Activated CD4-positive, alpha-beta T cell treated with anti-CD3 and anti-CD28 coated beads for 36 hours (primary cell): ENCODE results near the gene NLE1. TPM values are rescaled to one million over a fixed set of nuclear protein-coding genes. Genes with fewer than 3 reads are reported as not detected.

ENCODE experiments used
- ATAC-seq: fragments of 200-7000 bp; cut with Tn5 transposase; one replicate; pipeline ENCODE4 v1.10.0; 2021; ENCODE audit warnings: mild to moderate bottlenecking, moderate library complexity
- CTCF ChIA-PET: fragments of 350-600 bp; sonication (Branson Sonifier 250); formaldehyde crosslinking; loops from one replicate; lab custom pipeline; 2021; ENCODE audit warnings: antibody characterized with exemption; lab: Charles Lee
- POLR2A ChIA-PET: fragments of 350-600 bp; sonication (Branson Sonifier 250); formaldehyde crosslinking; loops from one replicate; lab custom pipeline; 2021; ENCODE audit warnings: antibody characterized with exemption, inconsistent platforms; lab: Charles Lee
- DNase-seq: peaks from one replicate; pipeline ENCODE4 v3.0.0-alpha.2; 2020
- H3K27ac Mint-ChIP-seq: one replicate; pipeline ENCODE4 v1.8.0; 2021; ENCODE audit warnings: mixed read lengths
- H3K27me3 Mint-ChIP-seq: one replicate; pipeline ENCODE4 v1.8.0; 2021; ENCODE audit warnings: mixed read lengths
- H3K36me3 Mint-ChIP-seq: one replicate; pipeline ENCODE4 v1.8.0; 2021; ENCODE audit warnings: low read depth, mixed read lengths
- H3K4me1 Mint-ChIP-seq: one replicate; pipeline ENCODE4 v1.8.0; 2021; ENCODE audit warnings: mixed read lengths
- H3K4me3 Mint-ChIP-seq: one replicate; pipeline ENCODE4 v1.8.0; 2021; ENCODE audit warnings: mild to moderate bottlenecking, moderate library complexity, mixed read lengths
- H3K9me3 Mint-ChIP-seq: one replicate; pipeline ENCODE4 v1.8.0; 2021; ENCODE audit warnings: low read depth, mixed read lengths
- intact Hi-C, 2 experiments: fragments of 100-400 bp; cut with DNase I in 1 of 2; cut with micrococcal nuclease in 1 of 2; formaldehyde crosslinking; loops; one replicate each; pipeline versions ENCODE4 v1.14.2 to v1.15.1; 2022 to 2024; cut with DNase I, micrococcal nuclease
- total RNA-seq, 2 experiments: library from RNA; stranded (reverse); gene quantifications; one replicate each; pipeline ENCODE4 v1.2.3, GENCODE V29; 2021

Gene NLE1
- total RNA-seq, 2 experiments from 2014 or later = 38.1 to 40.6 TPM

DNA sequence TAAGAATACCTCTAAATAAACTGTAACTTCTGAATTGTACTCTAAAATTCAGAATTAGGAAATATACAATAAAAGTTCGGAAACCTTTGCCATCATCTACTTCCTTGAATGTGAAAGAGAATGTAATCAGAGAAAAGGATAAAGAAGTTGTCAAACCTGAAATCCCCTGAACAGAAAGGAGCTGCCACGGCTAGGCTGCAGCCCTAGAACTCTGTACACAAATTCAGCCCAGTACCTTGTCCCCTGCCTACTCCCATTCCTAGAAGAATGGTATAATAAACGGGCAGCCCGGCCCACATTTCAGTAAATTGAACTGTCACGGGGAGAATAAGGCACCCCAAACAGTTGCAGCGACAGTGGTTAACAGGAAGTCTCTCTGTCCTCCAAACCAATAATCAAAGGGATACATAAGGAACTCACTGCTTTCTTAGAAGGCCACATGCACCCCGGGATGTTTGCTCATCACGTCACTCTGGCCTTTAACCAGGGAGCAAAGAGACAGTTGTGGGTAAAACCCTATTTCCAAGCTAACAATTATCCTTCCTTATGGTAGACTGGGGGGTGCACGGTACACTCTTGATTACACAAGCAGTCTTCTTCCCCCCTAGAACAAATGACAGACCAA lies 54.3 kb downstream of the NLE1 start:
- Mint-ChIP-seq H3K36me3 (peaks cover 2% of the 10 kb centered on the region), H3K27me3 (no peaks in the 10 kb centered on the region), H3K4me3 (peak overlapping the region; percentile 89), H3K9me3 (no peaks in the 10 kb centered on the region), H3K4me1 (peaks cover 64% of the 10 kb centered on the region), H3K27ac (peak overlapping the region; percentile 90)
- peak; percentile 55 for DNase-seq
- ATAC-seq = no peak
- POLR2A ChIA-PET = interaction anchor here (0.6 to 0.8 kb wide), 2 partner anchors 41 to 124 kb away, joined by 5 to 13 read pairs; no protein-coding TSS in a partner anchor
- intact Hi-C loops = loop anchor here (1.0 to 5.0 kb wide), 5 partner anchors 13 to 489 kb away; partner anchors contain the start of genes CCT6B (in 1 of the 2), PEX12 (in 1 of the 2) and ZNF830 (in 1 of the 2)
- CTCF ChIA-PET = interaction anchor here (0.7 to 4.0 kb wide), 10 partner anchors 10 to 89 kb away, joined by 3 to 21 read pairs (median 4); partner anchors contain the start of gene RFFL

DNA sequence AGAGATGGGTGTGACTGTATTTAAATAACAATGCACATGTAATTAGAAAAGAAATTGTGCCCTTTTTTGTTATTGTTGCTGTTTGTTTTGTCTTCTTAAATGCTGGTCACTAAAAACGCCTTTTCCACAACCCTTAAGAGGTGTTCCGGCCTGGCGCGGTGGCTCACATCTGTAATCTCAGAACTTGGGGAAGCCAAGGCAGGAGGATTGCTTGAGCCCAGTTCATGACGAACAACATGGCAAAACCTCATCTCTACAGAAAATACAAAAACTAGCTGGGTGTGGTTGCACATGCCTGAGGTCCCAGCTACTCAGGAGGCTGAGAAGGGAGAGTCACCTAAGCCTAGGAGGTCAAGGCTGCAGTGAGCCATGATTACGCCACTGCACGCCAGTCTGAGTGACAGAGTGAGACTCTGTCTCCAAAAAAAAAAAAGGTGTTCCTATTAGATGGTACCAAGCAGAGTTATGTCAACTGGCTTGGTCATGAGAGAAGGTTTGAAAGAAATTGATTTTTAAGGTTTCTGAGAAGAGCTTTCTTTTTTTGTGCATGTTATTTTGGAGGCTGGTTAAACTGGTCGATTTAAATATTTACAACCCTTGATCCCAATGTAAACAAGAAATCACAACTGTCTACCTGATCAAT lies 55.1 kb downstream of the NLE1 start:
- DNase-seq (peak; percentile 30), ATAC-seq (no peak)
- intact Hi-C loops = loop anchor here in 1 of 2 experiments (5.0 kb wide), 1 partner anchor 490 kb away; the partner anchor contains the start of gene PEX12
- H3K27ac Mint-ChIP-seq = peak overlapping the region; percentile 90
- H3K4me1 Mint-ChIP-seq = peaks cover 72% of the 10 kb centered on the region
- H3K9me3 Mint-ChIP-seq = no peaks in the 10 kb centered on the region
- peaks cover 2% of the 10 kb centered on the region for H3K36me3 Mint-ChIP-seq
- ChIA-PET POLR2A (interaction anchor here (0.6 to 1.0 kb wide), 3 partner anchors 40 to 123 kb away, joined by 3 to 13 read pairs (median 5); no protein-coding TSS in a partner anchor), CTCF (interaction anchor here (0.5 to 4.0 kb wide), 10 partner anchors 10 to 88 kb away, joined by 3 to 21 read pairs (median 4); partner anchors contain the start of gene RFFL)
- H3K27me3 Mint-ChIP-seq = no peaks in the 10 kb centered on the region
- H3K4me3 Mint-ChIP-seq = peak overlapping the region; percentile 89

- CTCF ChIA-PET = interaction anchor here (0.7 to 4.0 kb wide), 6 partner anchors 9 to 105 kb away, joined by 3 to 21 read pairs (median 4); partner anchors contain the start of gene RFFL
- no peak for DNase-seq
- no peak for ATAC-seq
- Mint-ChIP-seq H3K4me3 (peak overlapping the region; percentile 89), H3K4me1 (peaks cover 77% of the 10 kb centered on the region), H3K27ac (peak overlapping the region; percentile 59), H3K27me3 (no peaks in the 10 kb centered on the region), H3K9me3 (no peaks in the 10 kb centered on the region), H3K36me3 (peaks cover 2% of the 10 kb centered on the region)
- POLR2A ChIA-PET = interaction anchor here (1.0 to 1.2 kb wide), 2 partner anchors 40 to 63 kb away, joined by 3 read pairs; no protein-coding TSS in a partner anchor
- intact Hi-C loops = loop anchor here in 1 of 2 experiments (5.0 kb wide), 1 partner anchor 491 kb away; the partner anchor contains the start of gene PEX12
Observed at GRCh38 chr17:35086164-35086563, 55.9 kb downstream of the NLE1 start.

DNA sequence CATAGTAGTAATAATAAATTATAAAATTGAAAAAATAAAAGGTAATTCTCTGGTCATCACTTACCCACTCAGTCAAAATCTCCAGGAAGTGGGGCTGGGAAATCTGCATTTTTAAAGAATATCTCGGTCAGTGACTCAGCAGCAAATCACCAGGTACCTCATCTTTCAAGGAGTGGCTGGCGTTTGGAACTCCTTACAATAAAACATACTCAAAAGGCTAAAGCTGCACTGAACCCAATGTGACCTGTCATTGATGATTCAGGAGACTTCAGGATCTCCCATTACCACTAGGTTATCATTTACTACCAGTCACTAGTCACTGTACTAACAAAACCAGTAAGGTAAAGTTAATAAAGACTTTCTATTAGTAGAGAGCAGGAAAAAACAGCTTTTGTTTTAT lies 57.1 kb downstream of the NLE1 start:
- intact Hi-C loops = loop anchor here in 1 of 2 experiments (5.0 kb wide), 2 partner anchors 127 to 492 kb away; partner anchors contain the start of gene PEX12
- ChIA-PET POLR2A (interaction anchor here (0.6 to 1.2 kb wide), 3 partner anchors 35 to 703 kb away, joined by 3 to 7 read pairs (median 3); no protein-coding TSS in a partner anchor), CTCF (interaction anchor here (1.3 to 4.0 kb wide), 7 partner anchors 10 to 104 kb away, joined by 3 to 21 read pairs (median 3); partner anchors contain the start of gene RFFL)
- H3K27me3 Mint-ChIP-seq = no peaks in the 10 kb centered on the region
- ATAC-seq = no peak
- H3K27ac Mint-ChIP-seq = peak overlapping the region; percentile 51
- H3K4me3 Mint-ChIP-seq = no peak overlapping the region
- peak; percentile 32 for DNase-seq
- H3K36me3 Mint-ChIP-seq = peaks cover 2% of the 10 kb centered on the region
- H3K4me1 Mint-ChIP-seq = peaks cover 79% of the 10 kb centered on the region
- H3K9me3 Mint-ChIP-seq = no peaks in the 10 kb centered on the region

GRCh38 chr17:35083071-35083470 lies 59.0 kb downstream of the NLE1 start:
- ATAC-seq (no peak), DNase-seq (no peak)
- intact Hi-C loops = loop anchor here (2.0 to 5.0 kb wide), 2 partner anchors 14 to 129 kb away; no protein-coding TSS in a partner anchor
- ChIA-PET CTCF (interaction anchor here (0.7 to 2.0 kb wide), 8 partner anchors 10 to 84 kb away, joined by 3 to 8 read pairs (median 4); partner anchors contain the start of gene RFFL), POLR2A (interaction anchor here (1.7 to 2.0 kb wide), 3 partner anchors 10 to 36 kb away, joined by 7 to 9 read pairs (median 7); partner anchors contain the start of gene RFFL)
- Mint-ChIP-seq H3K9me3 (no peaks in the 10 kb centered on the region), H3K4me1 (peaks cover 84% of the 10 kb centered on the region), H3K27ac (peak overlapping the region; percentile 76), H3K36me3 (peaks cover 2% of the 10 kb centered on the region), H3K27me3 (no peaks in the 10 kb centered on the region), H3K4me3 (peak overlapping the region; percentile 10)

DNA sequence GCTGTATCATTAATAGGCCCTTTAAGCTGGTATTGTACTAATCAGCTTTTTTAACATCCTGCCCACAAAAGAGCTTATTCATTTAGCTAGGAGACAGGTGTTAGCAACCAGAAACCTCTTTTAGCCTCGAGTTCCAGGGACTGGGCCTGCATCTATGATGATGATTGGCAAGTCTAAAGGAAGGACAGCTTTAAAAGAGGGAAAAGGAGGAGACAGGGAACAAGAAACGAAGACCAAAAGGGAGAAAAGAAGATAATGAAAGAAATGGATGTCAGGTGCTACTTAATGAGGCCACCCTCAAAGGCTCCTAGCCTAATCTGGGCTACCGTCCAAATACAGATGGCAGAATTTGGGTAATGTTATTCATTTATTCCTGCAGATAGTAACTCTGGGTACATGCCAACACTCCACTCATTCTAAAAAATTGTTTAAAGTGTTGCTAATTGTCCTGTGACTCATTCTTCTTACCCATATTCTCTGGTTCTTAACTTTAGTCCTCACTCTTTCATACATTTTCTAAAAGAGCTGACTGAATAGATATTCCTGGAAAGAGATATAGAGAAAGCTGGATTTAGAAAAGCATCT lies 59.9 kb downstream of the NLE1 start:
- POLR2A ChIA-PET = interaction anchor here (1.7 to 2.0 kb wide), 3 partner anchors 9 to 35 kb away, joined by 7 to 9 read pairs (median 7); partner anchors contain the start of gene RFFL
- peaks cover 2% of the 10 kb centered on the region for H3K36me3 Mint-ChIP-seq
- intact Hi-C loops = loop anchor here (1.0 to 5.0 kb wide), 5 partner anchors 8 to 130 kb away; no protein-coding TSS in a partner anchor
- H3K4me1 Mint-ChIP-seq = peaks cover 83% of the 10 kb centered on the region
- H3K4me3 Mint-ChIP-seq = peak overlapping the region; percentile 1
- no peaks in the 10 kb centered on the region for H3K9me3 Mint-ChIP-seq
- DNase-seq (no peak), ATAC-seq (peak; percentile 57)
- CTCF ChIA-PET = interaction anchor here (0.7 to 2.0 kb wide), 9 partner anchors 9 to 151 kb away, joined by 3 to 8 read pairs (median 4); partner anchors contain the start of gene RFFL
- H3K27ac Mint-ChIP-seq = peak overlapping the region; percentile 93
- H3K27me3 Mint-ChIP-seq = no peaks in the 10 kb centered on the region

DNA sequence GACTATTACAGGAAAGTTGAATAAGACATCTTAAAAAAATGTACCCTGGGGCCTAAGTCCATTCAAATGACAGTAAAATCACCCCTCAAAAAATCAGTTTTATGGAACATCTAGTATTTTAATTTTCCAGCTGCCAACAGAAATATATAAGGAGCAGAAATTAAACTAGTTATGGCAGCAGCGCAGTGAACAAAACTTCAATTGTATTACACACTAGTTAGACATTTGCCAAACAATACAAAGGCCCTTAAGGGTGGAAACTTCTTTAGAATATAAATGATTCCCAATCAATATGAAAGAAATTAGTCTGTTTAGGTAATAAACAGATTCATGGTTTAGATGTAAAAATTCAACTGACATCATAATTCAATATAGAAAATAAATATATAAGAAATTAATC lies 60.5 kb downstream of the NLE1 start:
- Mint-ChIP-seq H3K27me3 (no peaks in the 10 kb centered on the region), H3K27ac (no peak overlapping the region), H3K4me3 (no peak overlapping the region), H3K9me3 (no peaks in the 10 kb centered on the region), H3K36me3 (peaks cover 3% of the 10 kb centered on the region), H3K4me1 (peaks cover 81% of the 10 kb centered on the region)
- no peak for ATAC-seq
- intact Hi-C loops = loop anchor here (1.0 to 5.0 kb wide), 5 partner anchors 7 to 131 kb away; no protein-coding TSS in a partner anchor
- POLR2A ChIA-PET = interaction anchor here (1.7 to 2.0 kb wide), 3 partner anchors 9 to 35 kb away, joined by 7 to 9 read pairs (median 7); partner anchors contain the start of gene RFFL
- CTCF ChIA-PET = interaction anchor here (0.7 to 2.0 kb wide), 3 partner anchors 8 to 152 kb away, joined by 3 to 8 read pairs (median 7); partner anchors contain the start of gene RFFL
- no peak for DNase-seq

GRCh38 chr17:35080536-35080935 lies 61.6 kb downstream of the NLE1 start:
- POLR2A ChIA-PET = no interaction called here
- H3K9me3 Mint-ChIP-seq = no peaks in the 10 kb centered on the region
- peaks cover 5% of the 10 kb centered on the region for H3K36me3 Mint-ChIP-seq
- peaks cover 73% of the 10 kb centered on the region for H3K4me1 Mint-ChIP-seq
- CTCF ChIA-PET = interaction anchor here (0.7 to 1.3 kb wide), 5 partner anchors 10 to 221 kb away, joined by 3 to 9 read pairs (median 3); no protein-coding TSS in a partner anchor
- ATAC-seq = peak; percentile 67
- peak overlapping the region; percentile 40 for H3K4me3 Mint-ChIP-seq
- peak; percentile 24 for DNase-seq
- H3K27me3 Mint-ChIP-seq = no peaks in the 10 kb centered on the region
- intact Hi-C loops = loop anchor here in 1 of 2 experiments (5.0 kb wide), 1 partner anchor 132 kb away; no protein-coding TSS in a partner anchor
- peak overlapping the region; percentile 66 for H3K27ac Mint-ChIP-seq

DNA sequence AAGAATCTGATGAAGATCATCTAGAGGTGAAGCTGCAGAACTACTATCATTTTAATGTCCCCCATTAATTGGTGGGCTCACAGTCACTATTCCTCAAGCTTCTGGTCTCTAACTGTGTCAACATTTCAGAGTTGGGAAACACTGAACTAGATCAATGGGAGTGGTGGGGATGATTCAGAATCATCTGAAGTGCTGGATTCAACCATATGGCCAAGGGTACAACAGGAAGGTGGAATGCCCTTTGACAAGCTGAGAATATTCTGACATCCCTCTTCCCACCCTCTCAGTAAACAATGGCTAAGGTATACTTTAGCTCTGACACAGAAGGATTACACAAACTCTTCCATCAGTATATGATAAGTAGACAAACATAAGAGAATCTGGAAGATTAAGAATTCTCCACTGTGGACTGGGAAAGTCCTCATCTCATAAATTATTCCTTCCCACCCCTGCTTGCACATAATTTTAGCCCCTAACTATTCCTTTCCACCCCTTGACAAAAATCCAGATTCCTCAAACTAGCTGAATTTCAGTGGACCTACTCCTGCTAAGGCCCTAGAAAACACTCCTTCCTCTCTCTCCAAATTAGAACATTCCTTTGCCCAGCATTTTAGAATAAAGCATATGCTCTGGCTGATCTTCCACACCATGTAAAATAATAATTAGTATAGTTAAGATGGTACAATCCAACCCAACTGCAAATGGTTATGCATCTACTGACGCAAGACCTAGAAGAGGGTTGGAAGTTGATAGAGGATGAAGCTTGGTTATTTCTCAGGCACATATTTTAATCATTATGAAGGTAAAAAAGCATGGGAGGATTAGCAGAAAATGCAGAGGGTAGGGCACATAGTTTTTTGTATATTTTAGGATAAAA lies 62.3 kb downstream of the NLE1 start:
- no peak for DNase-seq
- CTCF ChIA-PET = interaction anchor here (0.6 to 1.3 kb wide), 5 partner anchors 10 to 220 kb away, joined by 3 to 9 read pairs (median 4); no protein-coding TSS in a partner anchor
- no peak for ATAC-seq
- Mint-ChIP-seq H3K4me1 (peaks cover 73% of the 10 kb centered on the region), H3K4me3 (no peak overlapping the region), H3K9me3 (no peaks in the 10 kb centered on the region), H3K36me3 (peaks cover 3% of the 10 kb centered on the region), H3K27me3 (no peaks in the 10 kb centered on the region), H3K27ac (peak overlapping the region; percentile 66)
- POLR2A ChIA-PET = no interaction called here
- intact Hi-C loops = loop anchor here (5.0 to 10.0 kb wide), 2 partner anchors 133 to 165 kb away; partner anchors contain the start of gene SLFN5 (in 1 of the 2)
